Mucosa of gallbladder (tissue), 1 donor: Measurements from ENCODE around the gene COL6A3. TPM values are rescaled to one million over a fixed set of nuclear protein-coding genes. Genes with fewer than 3 reads are reported as not detected.

Experiments used
- DNase-seq: peaks from one replicate; pipeline ENCODE4 v3.0.0-alpha.2; 2020; ENCODE audit warnings: low spot score
- total RNA-seq: library from RNA; stranded (reverse); gene quantifications from one replicate; pipeline ENCODE4 v1.2.1, GENCODE V29; 2021
- donor health status: DM: no; HTN: no; CAD: no.

Gene COL6A3
- total RNA-seq, 1 donor from 2014 or later = 258 TPM

DNA sequence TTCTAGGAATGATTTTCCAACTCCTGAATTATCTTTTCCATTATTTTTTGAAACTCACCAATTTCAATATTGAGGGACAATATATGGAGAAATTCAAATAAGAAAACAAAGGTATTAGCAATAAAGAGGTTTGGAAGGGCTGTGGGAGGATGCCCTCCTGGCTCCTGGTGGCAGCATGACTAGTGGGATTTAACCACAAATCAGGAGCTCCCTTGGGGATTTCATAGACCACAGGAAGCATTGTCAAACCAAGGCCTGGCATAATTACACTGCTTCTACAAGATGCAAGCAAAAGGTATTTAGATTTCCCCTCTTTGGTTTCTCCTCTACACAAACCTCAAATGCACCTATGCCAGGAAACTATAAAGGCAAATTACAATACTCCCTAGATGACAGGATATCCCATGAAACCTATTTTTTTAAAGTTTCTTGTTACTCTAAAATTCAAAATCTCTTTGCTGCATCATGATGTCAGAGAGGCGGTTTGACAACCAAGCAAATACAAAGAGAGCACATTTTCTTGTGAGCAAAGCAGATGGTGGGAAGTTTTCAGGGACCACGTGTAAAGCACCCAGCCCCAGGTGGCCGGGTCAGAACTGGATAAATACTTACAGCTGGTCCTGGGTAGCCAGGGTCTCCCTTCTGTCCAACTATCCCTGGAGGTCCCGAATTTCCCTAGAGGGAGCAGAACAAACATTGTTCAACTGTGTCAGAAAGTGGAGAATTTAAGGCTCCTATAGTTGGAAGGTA is 67.9 kb downstream of the COL6A3 start:
- DNase-seq = no peak

GRCh38 chr2:237345411-237345810 is 68.6 kb downstream of the COL6A3 start:
- DNase-seq = no peak

- no peak for DNase-seq
These were observed 69.0 kb downstream of the COL6A3 start for GRCh38 chr2:237344942-237345341.

GRCh38 chr2:237343993-237344392 is 70.0 kb downstream of the COL6A3 start:
- DNase-seq = no peak

DNA sequence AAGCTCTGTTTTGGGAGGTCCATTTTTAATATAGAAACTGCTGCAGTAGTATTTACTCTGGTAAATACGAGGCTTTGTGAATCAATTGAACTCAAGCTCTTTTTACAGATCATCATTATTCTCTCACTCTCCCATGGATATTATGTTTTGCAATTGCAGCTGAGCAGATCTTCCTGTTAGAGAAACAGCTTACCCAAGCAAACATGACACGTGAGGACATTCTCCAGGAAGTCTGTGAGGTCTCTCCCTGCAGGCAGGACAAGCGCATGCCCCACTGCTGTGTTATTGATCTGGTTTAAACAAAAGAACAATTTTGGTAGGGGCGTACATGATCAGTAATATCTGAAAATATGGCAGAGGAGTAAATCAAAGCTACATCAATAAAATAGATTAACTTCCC is 72.1 kb downstream of the COL6A3 start:
- DNase-seq = peak; percentile 66

DNA sequence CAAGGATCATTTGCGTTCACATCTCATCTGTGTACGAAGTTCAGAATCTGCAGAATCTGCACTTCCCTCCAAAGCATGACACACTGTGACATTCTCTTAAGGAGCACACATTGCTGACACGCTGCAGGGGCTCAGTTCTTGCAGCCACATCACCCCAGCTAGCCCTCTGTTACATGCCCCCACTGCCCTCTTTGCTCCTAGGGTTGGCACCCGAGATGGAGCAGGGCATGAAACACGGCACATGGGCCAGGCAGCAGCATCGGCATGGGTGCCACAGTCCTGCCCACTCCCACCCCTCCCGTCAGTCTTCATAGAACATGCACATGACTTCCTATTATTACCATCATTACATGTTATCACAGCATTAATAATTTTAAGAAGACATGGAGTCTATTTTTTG is 76.4 kb downstream of the COL6A3 start:
- no peak for DNase-seq

DNA sequence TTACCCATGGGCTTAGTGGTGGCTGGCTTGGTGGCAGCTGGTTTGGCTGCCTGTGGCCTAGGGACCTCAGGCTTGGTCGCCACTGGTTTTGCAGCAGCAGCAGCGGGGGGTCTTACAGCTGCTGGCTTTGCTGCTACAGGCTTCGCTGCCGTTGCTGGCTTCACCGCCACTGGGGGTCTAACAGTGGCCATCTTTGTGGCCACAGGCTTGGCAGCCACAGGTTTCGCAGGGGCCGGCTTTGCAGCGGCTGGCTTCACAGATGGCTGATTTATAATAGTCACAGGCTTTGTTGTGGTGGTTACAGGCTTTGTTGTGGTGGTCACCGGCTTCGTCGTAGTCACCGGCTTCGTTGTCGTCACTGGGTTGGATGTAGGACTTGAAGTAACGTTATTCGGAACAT is 77.8 kb downstream of the COL6A3 start:
- no peak for DNase-seq

GRCh38 chr2:237333748-237334147 is 80.2 kb downstream of the COL6A3 start:
- no peak for DNase-seq

DNA sequence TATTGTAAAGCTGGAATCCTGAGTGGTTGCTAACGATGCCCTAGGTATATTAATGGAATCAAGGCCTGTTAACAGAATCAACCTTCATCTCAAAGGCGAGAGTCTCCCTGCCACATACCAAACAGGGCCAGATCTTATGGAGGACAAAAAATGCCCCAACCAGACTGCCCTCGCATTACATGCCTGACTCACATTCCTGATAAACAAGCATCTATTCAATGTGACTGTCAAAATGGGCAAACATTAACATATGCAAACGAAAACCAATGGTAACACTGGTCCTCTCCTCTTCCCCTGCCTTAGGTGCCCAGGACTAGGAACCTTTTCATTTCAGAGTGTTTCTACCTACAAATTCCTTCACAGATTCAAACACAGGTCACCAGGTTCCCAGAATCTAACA is 83.4 kb downstream of the COL6A3 start:
- DNase-seq = no peak

DNA sequence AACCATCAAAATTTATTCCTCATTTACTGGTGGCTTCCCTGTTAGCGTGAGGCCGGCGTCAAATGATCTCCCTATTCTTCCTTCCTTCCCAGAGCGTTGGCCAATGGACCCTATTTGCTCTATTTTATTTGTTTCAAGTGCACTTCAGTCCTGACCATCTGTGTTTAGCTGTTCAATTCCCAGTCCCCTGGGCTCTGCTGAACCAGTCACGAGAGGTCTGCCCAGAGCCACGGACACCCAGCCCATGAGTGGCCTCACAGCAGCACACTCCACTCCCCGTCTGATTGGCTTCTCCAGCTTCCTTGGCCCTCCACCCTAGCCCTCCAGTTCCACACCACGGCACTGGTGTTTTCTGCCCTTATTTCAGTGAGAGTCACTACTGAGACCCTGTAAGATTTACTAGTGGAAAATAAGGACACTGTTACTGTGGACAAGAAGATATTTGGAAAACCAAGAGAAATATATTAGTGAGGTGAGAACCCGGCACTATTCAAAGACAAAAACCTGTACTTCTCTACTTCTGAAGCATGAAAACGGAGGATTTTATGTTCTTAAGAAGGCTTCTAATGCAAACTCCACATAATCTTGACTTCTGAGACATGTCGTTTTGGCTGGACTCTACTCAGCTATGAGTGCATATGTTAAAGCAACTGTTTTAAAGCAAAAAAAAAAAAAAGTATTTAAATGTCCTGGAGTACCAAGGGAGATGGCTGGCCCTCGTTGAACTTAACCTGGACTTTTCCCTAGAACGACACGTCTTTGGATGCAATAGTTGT is 86.6 kb downstream of the COL6A3 start:
- DNase-seq = no peak

GRCh38 chr2:237326266-237327171 is 87.4 kb downstream of the COL6A3 start:
- DNase-seq = peak; percentile 63

DNA sequence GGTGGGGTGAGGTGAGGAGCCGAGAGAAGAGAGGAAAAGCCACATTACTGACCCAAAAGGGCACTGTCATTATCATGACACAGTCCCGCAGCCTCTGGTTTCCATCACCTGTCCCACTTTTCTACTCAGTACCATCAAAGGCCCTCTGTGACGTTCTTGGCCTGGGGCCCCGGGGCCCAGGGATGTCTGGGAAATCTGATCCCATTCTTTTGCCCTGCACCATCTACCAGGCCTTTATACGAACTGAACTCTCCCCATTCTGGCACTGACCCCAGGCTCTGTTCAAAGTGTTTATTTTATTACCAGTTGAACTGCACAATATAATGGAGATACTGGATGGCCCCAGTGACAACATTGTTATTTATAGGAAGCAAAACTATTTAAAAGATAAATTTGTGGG is 89.1 kb downstream of the COL6A3 start:
- peak; percentile 61 for DNase-seq

- no peak for DNase-seq
These were observed 89.5 kb downstream of the COL6A3 start for GRCh38 chr2:237324405-237324831.

GRCh38 chr2:237323656-237324055 is 90.3 kb downstream of the COL6A3 start:
- no peak for DNase-seq

GRCh38 chr2:237322564-237322963 is 91.4 kb downstream of the COL6A3 start:
- DNase-seq = no peak

- DNase-seq = no peak
These were observed 92.2 kb downstream of the COL6A3 start for GRCh38 chr2:237321746-237322145.

GRCh38 chr2:237320801-237321560 is 93.0 kb downstream of the COL6A3 start:
- peak; percentile 52 for DNase-seq

GRCh38 chr2:237319887-237320286 is 94.1 kb downstream of the COL6A3 start:
- no peak for DNase-seq

DNA sequence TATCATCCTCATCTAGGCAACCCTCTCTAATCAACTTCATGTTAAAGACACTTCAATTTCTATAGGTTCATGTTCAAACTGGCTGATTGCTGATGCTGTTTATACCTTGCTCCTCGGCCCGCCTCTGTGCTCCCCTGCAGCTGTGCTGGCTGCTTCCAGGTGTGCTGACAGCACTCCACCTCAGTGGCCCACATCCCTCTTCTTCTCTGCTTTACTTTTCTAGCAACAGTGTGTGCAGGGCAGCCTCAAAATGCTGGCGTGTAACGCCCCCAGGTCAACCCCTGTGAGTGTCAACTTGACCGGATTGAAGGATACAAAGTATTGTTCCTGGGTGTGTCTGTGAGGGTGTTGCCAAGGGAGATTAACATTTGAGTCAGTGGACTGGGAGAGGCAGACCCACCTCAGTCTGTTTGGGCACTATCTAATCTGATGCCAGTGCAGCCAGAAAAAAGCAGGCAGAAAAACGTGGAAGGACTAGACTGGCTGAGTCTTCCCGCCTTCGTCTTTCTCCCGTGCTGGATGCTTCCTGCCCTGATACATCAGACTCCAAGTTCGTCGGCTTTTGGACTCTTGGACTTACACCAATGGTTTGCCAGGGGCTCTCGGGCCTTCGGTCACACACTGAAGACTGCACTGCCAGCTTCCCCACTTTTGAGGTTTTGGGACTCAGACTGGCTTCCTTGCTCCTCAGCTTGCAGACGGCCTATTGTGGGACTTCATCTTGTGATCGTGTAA is 94.7 kb downstream of the COL6A3 start:
- no peak for DNase-seq

- DNase-seq = no peak
These were observed 97.6 kb downstream of the COL6A3 start for GRCh38 chr2:237316339-237316738.

DNA sequence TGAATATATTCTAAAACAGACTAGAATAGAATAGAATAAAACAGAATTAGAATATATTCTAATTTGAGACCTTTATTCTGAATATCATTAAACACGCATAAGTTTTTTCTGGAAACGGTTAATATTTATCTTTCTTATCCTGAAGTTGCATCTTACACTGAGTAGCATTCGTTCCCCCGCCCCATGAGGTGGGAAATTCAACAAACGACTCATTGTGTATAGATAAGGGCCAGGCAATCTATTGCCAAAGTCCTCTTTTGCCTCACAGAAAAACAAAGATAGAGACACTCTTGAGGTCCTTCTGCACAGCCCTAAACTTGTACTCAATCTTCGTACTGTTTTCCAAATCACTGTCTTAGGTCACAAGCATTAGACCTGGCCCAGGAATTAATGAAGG is 98.1 kb downstream of the COL6A3 start:
- peak; percentile 58 for DNase-seq
